HepG2 (cell line): ENCODE results near the gene MTHFD2L.

Source experiments
- SSRP1 ChIP-seq: IDR thresholded peaks from 2 replicates; pipeline ENCODE4 v1.6.1; 2016; ENCODE audit warnings: control low read depth
- ZNF335 ChIP-seq: sonication (generic); formaldehyde crosslinking; IDR thresholded peaks from 2 replicates; pipeline ENCODE4 v1.4.0; 2020; ENCODE audit warnings: missing genetic modification reagents
- TF ChIP-seq, protein P1 (sequence below): IDR thresholded peaks from 2 replicates; pipeline ENCODE4 v1.6.1; 2012; ENCODE audit warnings: inconsistent platforms

DNA sequence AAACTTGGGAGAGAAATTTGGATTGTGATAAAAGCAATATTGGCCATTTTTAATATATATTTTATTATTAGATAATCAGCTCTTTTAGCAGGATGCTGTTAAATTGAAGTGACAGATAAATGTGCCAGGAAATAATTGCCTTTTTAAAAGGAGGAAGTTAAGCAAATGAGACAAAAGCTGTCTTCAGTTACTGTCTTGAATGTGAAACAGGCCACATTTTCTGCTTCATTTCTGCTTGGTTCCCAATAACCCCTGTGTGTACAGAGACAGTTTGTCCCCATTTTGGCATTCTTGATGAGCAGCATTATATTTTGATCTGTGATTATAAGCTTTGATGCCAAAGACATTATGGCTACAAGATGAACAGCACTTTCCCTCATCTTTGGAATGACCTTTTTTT is 151.3 kb downstream of the MTHFD2L start:
- TF ChIP-seq, protein P1, sequence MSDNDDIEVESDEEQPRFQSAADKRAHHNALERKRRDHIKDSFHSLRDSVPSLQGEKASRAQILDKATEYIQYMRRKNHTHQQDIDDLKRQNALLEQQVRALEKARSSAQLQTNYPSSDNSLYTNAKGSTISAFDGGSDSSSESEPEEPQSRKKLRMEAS, result no peak
- TF ChIP-seq ZNF335 (no peak), SSRP1 (CRISPR knock-in tag) (no peak)
